Stimulated activated CD4-positive, alpha-beta T cell treated with anti-CD3 and anti-CD28 coated beads, Interleukin-12 subunit alpha, Interleukin-12 subunit beta, amount 100 ng/mL, for 4 hours (primary cell): ENCODE measurements around the gene TAS1R2.
"Not testable (repeated sequence)": the region's sequence is repeated elsewhere in the genome, so short reads cannot be mapped to it uniquely, and the experiment has no call there.

Experiments
- DNase-seq: peaks from one replicate; pipeline ENCODE4 v3.0.0-alpha.2; 2020

The TAS1R2 gene

GRCh38 chr1:18859560-18859959 is at the start of gene TAS1R2:
TSS of gene TAS1R2 (minus strand) at chr1:18859660. CDS start at chr1:18859660, 0 bp downstream.
- no peak for DNase-seq

GRCh38 chr1:18907917-18908845 is 48.7 kb upstream of the TAS1R2 start:
- no peak for DNase-seq

GRCh38 chr1:18907021-18907916 is 47.8 kb upstream of the TAS1R2 start:
- DNase-seq: peak; percentile 35

DNA sequence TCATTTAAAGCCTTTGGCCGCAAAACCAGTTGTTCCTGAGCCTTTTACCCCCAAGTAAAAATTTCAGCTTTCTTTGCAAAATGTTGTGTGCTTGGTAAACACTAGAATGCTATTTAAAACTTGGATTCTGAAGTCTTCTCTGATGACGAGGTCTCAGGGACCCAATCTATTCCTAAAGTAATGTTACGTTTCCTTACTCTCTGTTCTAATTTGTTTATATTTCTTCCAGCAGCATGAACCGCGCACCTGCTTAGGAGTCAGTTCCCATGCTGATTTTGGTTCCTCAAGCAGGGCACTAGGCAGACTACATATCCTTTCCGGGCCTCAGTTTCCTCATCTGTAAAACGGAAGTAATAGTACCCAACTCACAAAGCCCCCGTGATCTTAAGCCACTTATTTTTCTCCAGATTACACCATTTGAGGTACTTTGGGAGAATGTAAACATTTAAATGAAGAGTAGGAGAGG is 43.9 kb upstream of the TAS1R2 start:
- DNase-seq: no peak

- peak; percentile 82 for DNase-seq
These were observed 43.2 kb upstream of the TAS1R2 start, which contains the start of gene ALDH4A1 for GRCh38 chr1:18902523-18903290. TSS of gene ALDH4A1 (minus strand) at chr1:18902555. CDS start at chr1:18902523, 32 bp downstream.

DNA sequence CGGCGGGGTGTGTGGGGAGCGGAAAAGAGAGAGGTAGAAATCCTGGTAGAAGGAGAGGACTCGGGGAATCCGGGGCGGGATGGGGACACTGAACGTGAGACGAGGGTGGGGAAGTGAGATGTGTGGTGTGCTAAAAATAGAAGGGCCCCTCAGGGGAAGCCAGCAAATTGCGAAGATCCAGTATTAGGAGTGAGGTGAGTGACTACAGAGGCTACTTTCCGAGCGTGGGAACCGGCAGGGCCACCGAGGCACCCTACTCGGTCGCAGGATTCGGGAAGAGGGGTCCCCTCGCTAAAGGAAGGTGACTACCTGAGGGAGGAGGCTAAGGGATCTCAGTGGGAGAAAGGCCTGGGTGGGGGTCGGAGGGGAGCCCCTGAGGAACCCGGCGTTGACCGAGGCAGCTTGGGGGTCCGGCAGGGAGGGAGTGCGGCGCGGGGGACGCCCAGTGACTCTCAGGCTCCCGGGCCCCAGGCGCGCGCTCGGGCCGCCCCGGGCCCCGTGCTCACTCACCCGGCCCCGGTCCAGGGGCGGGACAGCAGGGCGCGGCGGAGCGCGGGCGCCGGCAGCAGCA is 42.6 kb upstream of the TAS1R2 start:
- DNase-seq: no peak

- DNase-seq: no peak
These were observed 41.9 kb upstream of the TAS1R2 start for GRCh38 chr1:18901147-18901951.

DNA sequence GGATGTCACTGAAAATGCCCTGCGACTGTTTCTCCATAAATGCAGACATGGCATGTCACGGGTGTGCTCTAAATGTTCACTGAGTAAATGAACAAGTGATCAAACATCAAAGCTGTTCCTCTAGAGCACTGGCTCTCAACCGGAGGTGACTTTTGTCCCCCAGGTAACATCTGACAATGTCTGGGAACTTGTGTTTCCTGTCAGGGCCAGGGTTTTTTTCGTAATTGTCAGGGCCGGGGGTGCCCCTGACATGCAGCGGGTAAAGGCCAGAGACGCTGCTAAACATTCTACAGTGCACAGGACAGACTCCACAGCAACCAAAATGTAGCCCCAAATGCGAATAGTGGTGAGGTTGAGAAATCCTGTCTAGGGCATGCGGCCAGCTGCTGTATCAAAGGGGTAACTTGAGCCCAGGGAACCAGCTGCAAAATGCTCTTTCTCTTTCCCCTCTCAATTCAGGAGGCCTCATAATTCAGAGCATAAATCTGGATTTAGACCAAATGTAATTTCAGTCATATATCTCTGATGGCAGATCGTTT is 40.9 kb upstream of the TAS1R2 start:
- no peak for DNase-seq

DNA sequence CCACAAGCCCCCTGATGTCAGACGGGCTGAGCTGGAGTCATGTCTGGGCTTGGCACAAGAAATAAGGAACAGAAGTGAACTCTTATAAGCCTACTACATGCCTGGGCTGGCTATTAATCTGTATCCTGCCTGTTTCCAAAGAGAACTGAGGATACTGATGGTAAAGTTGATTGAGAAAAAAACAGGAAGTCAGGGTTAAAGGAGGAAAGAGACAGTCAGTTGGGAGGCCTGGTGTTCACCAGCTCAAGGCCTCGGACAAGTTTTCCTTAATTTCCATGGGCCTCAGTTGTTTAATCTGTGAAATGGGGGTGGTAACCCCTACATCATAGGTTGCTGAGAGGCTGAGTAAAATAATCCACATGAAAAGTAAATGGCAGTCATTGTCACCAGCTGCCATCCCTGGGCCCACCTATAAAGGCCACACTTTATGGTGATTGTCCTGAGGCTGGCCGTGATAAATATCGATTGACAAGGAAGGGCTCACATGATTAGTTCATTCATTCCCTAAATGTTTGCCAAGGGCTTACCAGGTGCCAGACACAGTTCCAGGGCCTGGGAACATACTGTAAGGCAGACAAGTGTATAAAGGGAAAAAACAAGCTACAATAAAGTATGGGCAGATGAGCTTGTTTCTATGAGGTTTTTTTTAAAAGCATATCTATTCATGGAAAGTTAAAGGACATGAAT is 40.0 kb upstream of the TAS1R2 start:
- DNase-seq: no peak

DNA sequence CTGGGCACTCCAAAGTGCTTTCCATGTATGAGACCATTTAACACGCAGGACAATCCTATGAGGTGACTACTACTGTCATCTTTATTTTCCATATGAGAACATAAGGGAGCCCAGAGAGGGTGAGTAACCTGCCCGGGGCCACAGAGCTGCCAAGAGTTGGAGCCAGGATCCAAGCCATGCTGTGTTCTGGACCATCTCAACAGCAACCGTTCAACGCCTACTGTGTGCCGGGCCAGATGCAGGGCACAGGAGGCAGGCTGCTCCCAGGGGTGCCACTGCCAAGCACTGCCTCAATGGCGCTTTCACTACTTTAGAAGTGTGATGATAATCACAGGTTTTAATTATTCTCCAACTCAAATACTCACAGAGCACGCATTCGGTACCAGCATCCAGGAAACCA is 39.1 kb upstream of the TAS1R2 start:
- DNase-seq: no peak

GRCh38 chr1:18895317-18895716 is 35.9 kb upstream of the TAS1R2 start:
- no peak for DNase-seq

DNA sequence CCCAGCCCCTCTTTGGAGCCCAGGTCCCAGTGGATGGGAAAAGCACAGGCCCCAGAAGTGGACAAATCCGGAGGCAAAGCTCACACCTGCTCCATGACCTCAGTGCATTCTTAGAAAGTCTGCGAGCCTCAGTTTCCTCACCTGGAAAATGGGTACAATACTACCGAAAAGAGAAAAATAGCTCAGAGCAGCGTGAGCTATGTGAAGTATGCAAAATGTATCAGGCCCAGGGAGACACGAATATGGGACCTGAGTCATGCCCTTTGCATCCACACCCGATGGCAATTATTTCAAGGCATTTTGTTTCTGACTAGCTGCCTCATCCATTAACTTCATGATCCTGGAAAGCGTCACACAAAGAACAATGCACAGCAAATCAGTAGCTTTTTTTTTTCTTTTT is 33.7 kb upstream of the TAS1R2 start:
- no peak for DNase-seq

DNA sequence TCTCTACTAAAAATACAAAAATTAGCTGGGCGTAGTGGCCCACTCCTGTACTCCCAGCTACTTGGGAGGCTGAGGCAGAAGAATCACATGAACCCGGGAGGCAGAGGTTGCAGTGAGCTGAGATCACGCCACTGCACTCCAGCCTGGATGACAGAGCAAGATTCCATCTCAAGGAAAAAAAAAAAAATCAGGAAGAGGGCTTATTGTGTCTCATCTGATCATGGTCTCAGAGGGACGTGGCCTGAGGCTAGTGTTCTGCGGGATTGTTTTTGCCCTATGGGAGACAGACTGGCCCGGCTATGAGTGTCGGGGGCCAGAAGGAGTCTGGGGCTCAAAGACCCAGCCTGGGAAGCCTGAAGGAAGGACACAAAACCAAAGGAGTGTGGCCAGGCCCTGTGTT is 32.4 kb upstream of the TAS1R2 start:
- not testable (repeated sequence) for DNase-seq

DNA sequence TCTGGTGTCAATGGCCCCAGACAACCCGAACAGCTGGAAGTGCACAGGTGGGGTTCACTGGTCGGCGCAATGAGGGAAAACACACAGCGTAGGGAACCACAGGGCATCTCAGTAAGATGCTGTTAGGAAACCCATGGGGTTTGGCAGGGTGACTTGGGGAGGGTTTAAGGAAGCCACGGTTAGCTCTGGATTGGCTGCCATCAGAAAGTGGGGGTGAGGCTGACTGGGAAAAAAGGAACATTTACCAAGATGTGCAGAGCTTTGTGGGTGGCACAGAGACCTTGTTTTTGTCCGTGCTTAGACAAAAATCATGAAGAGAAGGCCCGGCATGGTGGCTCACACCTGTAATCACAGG is 31.9 kb upstream of the TAS1R2 start:
- DNase-seq: no peak

- DNase-seq: no peak
These were observed 31.4 kb upstream of the TAS1R2 start for GRCh38 chr1:18890706-18891425.

- DNase-seq: no peak
These were observed 26.5 kb upstream of the TAS1R2 start for GRCh38 chr1:18886003-18886335.

GRCh38 chr1:18885311-18886002 is 26.0 kb upstream of the TAS1R2 start:
- no peak for DNase-seq

DNA sequence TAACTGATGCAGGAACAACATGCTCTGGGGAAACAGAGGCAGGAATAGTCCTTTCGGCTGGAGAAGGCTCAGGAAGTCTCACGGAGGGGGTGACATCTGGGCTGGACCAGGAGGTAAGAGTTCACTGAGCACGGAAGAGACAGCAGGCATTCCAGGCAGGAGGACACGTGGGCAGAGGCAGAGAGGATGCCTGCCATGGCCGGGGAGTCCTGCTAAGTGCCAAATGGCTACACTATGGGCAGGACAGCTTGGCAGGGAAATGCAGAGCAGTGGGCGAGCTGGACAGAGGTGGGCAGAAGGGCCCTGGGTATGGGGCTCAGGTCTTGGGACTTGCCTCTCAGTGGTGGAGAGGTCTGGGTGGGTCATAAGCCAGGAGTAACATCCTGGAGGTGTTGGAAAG is 25.3 kb upstream of the TAS1R2 start:
- DNase-seq: no peak

GRCh38 chr1:18884419-18884717 is 24.9 kb upstream of the TAS1R2 start:
- no peak for DNase-seq
